Measurements from ENCODE around the gene TMCC2. TPM values are rescaled to one million over a fixed set of nuclear protein-coding genes. Genes with fewer than 3 reads are reported as not detected.
A peak's percentile ranks its signal among the peaks of the same experiment; 100 is the strongest.

Gene TMCC2
- total RNA-seq, 1 donor from 2014 or later: 20.9 TPM

GRCh38 chr1:205309741-205310140 lies 82.0 kb downstream of the TMCC2 start:
- no peak overlapping the region for H3K27ac Mint-ChIP-seq
- no peak for DNase-seq
- intact Hi-C loops (cut with micrococcal nuclease): no loop called here
- H3K9me3 Mint-ChIP-seq: no peaks in the 10 kb centered on the region
- H3K36me3 Mint-ChIP-seq (ENCODE audit: low read depth): peaks cover 68% of the 10 kb centered on the region
- no peak overlapping the region for H3K4me3 Mint-ChIP-seq
- no peaks in the 10 kb centered on the region for H3K27me3 Mint-ChIP-seq
- peaks cover 44% of the 10 kb centered on the region for H3K4me1 Mint-ChIP-seq

GRCh38 chr1:205310976-205311704 lies 83.4 kb downstream of the TMCC2 start:
- Mint-ChIP-seq H3K9me3 (no peaks in the 10 kb centered on the region), H3K27ac (no peak overlapping the region), H3K4me1 (peaks cover 46% of the 10 kb centered on the region), H3K4me3 (no peak overlapping the region), H3K36me3 (ENCODE audit: low read depth) (peaks cover 57% of the 10 kb centered on the region), H3K27me3 (no peaks in the 10 kb centered on the region)
- no peak for DNase-seq
- intact Hi-C loops (cut with micrococcal nuclease): no loop called here

GRCh38 chr1:205312866-205313562 lies 85.3 kb downstream of the TMCC2 start:
- intact Hi-C loops (cut with micrococcal nuclease): loop anchor here (1.0 kb wide), 2 partner anchors 8 to 25 kb away; partner anchors contain the start of gene NUAK2
- H3K27me3 Mint-ChIP-seq: no peaks in the 10 kb centered on the region
- no peaks in the 10 kb centered on the region for H3K9me3 Mint-ChIP-seq
- H3K36me3 Mint-ChIP-seq (ENCODE audit: low read depth): peaks cover 41% of the 10 kb centered on the region
- peaks cover 60% of the 10 kb centered on the region for H3K4me1 Mint-ChIP-seq
- peak overlapping the region; percentile 89 for H3K27ac Mint-ChIP-seq
- peak overlapping the region; percentile 85 for H3K4me3 Mint-ChIP-seq
- DNase-seq: no peak

- H3K4me3 Mint-ChIP-seq: peak overlapping the region; percentile 85
- H3K4me1 Mint-ChIP-seq: peaks cover 64% of the 10 kb centered on the region
- intact Hi-C loops (cut with micrococcal nuclease): loop anchor here (1.0 kb wide), 2 partner anchors 8 to 25 kb away; partner anchors contain the start of gene NUAK2
- peak; percentile 82 for DNase-seq
- H3K27ac Mint-ChIP-seq: peak overlapping the region; percentile 89
- peaks cover 34% of the 10 kb centered on the region for H3K36me3 Mint-ChIP-seq (ENCODE audit: low read depth)
- H3K27me3 Mint-ChIP-seq: no peaks in the 10 kb centered on the region
- H3K9me3 Mint-ChIP-seq: no peaks in the 10 kb centered on the region
These were observed 86.0 kb downstream of the TMCC2 start for GRCh38 chr1:205313563-205314308.

GRCh38 chr1:205315008-205315618 lies 87.4 kb downstream of the TMCC2 start:
- intact Hi-C loops (cut with micrococcal nuclease): no loop called here
- Mint-ChIP-seq H3K36me3 (ENCODE audit: low read depth) (peaks cover 26% of the 10 kb centered on the region), H3K9me3 (no peaks in the 10 kb centered on the region), H3K27ac (peak overlapping the region; percentile 89), H3K4me3 (peak overlapping the region; percentile 85), H3K27me3 (no peaks in the 10 kb centered on the region), H3K4me1 (peaks cover 76% of the 10 kb centered on the region)
- DNase-seq: no peak

- peak overlapping the region; percentile 62 for H3K4me3 Mint-ChIP-seq
- H3K27ac Mint-ChIP-seq: peak overlapping the region; percentile 59
- DNase-seq: peak; percentile 76
- intact Hi-C loops (cut with micrococcal nuclease): no loop called here
- peaks cover 17% of the 10 kb centered on the region for H3K36me3 Mint-ChIP-seq (ENCODE audit: low read depth)
- H3K9me3 Mint-ChIP-seq: no peaks in the 10 kb centered on the region
- H3K4me1 Mint-ChIP-seq: peaks cover 79% of the 10 kb centered on the region
- no peaks in the 10 kb centered on the region for H3K27me3 Mint-ChIP-seq
These were observed 88.4 kb downstream of the TMCC2 start for GRCh38 chr1:205316161-205316566.

- H3K4me3 Mint-ChIP-seq: peak overlapping the region; percentile 62
- intact Hi-C loops (cut with micrococcal nuclease): no loop called here
- H3K27ac Mint-ChIP-seq: no peak overlapping the region
These were observed 89.7 kb downstream of the TMCC2 start for GRCh38 chr1:205317311-205317917.

GRCh38 chr1:205318231-205318991 lies 90.7 kb downstream of the TMCC2 start:
- peaks cover 4% of the 10 kb centered on the region for H3K36me3 Mint-ChIP-seq (ENCODE audit: low read depth)
- DNase-seq: no peak
- intact Hi-C loops (cut with micrococcal nuclease): no loop called here
- H3K4me3 Mint-ChIP-seq: peak overlapping the region; percentile 63
- H3K27me3 Mint-ChIP-seq: no peaks in the 10 kb centered on the region
- H3K9me3 Mint-ChIP-seq: no peaks in the 10 kb centered on the region
- H3K27ac Mint-ChIP-seq: no peak overlapping the region
- H3K4me1 Mint-ChIP-seq: peaks cover 70% of the 10 kb centered on the region

More at GRCh38 chr1:205317311-205317917, 89.7 kb downstream of the TMCC2 start:
- no peaks in the 10 kb centered on the region for H3K9me3 Mint-ChIP-seq
- H3K27me3 Mint-ChIP-seq: no peaks in the 10 kb centered on the region
- no peak for DNase-seq
- H3K36me3 Mint-ChIP-seq (ENCODE audit: low read depth): peaks cover 6% of the 10 kb centered on the region
- peaks cover 80% of the 10 kb centered on the region for H3K4me1 Mint-ChIP-seq

GRCh38 chr1:205319081-205320018 lies 91.6 kb downstream of the TMCC2 start:
- H3K27me3 Mint-ChIP-seq: no peaks in the 10 kb centered on the region
- DNase-seq: peak; percentile 78
- intact Hi-C loops (cut with micrococcal nuclease): no loop called here
- H3K27ac Mint-ChIP-seq: peak overlapping the region; percentile 76
- no peaks in the 10 kb centered on the region for H3K9me3 Mint-ChIP-seq
- H3K4me1 Mint-ChIP-seq: peaks cover 65% of the 10 kb centered on the region
- peaks cover 2% of the 10 kb centered on the region for H3K36me3 Mint-ChIP-seq (ENCODE audit: low read depth)
- peak overlapping the region; percentile 88 for H3K4me3 Mint-ChIP-seq

GRCh38 chr1:205321162-205321958 lies 93.6 kb downstream of the TMCC2 start, which contains the start of gene NUAK2:
NUAK2 (minus strand) TSS chr1:205321745; CDS start chr1:205321628, 117 bp downstream.
- H3K36me3 Mint-ChIP-seq (ENCODE audit: low read depth): peaks cover 2% of the 10 kb centered on the region
- H3K27ac Mint-ChIP-seq: peak within 1 kb of the TSS; percentile 86
- peaks cover 6% of the 10 kb centered on the region for H3K27me3 Mint-ChIP-seq
- H3K4me3 Mint-ChIP-seq: peak within 1 kb of the TSS; percentile 88
- H3K4me1 Mint-ChIP-seq: peaks cover 57% of the 10 kb centered on the region
- intact Hi-C loops (cut with micrococcal nuclease): loop anchor here (1.0 kb wide), 3 partner anchors 8 to 37 kb away; no protein-coding TSS in a partner anchor
- peak; percentile 95 for DNase-seq
- no peaks in the 10 kb centered on the region for H3K9me3 Mint-ChIP-seq

GRCh38 chr1:205321959-205322283 lies 94.2 kb downstream of the TMCC2 start:
- H3K36me3 Mint-ChIP-seq (ENCODE audit: low read depth): peaks cover 2% of the 10 kb centered on the region
- H3K27ac Mint-ChIP-seq: no peak overlapping the region
- H3K4me3 Mint-ChIP-seq: peak overlapping the region; percentile 88
- peaks cover 12% of the 10 kb centered on the region for H3K27me3 Mint-ChIP-seq
- no peaks in the 10 kb centered on the region for H3K9me3 Mint-ChIP-seq
- DNase-seq: no peak
- H3K4me1 Mint-ChIP-seq: peaks cover 52% of the 10 kb centered on the region
- intact Hi-C loops (cut with micrococcal nuclease): loop anchor here (1.0 kb wide), 3 partner anchors 9 to 38 kb away; no protein-coding TSS in a partner anchor
